ENCODE results near the gene ROBO3.

DNA sequence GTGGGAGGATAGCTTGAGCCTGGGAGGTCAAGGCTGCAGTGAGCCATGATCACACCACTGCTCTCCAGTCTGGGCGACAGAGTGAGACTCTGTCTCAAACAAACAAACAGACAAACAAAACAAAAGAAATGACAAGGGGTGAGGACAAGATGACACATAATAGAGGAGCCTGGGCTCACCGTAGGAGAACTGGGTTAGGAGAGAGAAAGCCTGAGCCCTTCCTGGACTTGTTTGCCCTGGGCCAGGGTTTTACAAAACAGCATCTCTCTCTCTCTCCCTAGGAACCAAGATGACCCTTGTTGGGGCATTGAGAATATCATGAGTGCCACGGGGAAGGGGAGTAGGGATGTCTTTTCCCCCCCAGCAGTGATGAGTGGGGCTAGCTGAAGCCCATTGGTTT is 15.7 kb downstream of the ROBO3 start:
- TF ChIP-seq CTCF (IDR thresholded peaks at IDR 0.05 in 8 of 11, conservative IDR thresholded peaks at IDR 0.05 in 3 of 11) (no peak), POLR2A (IDR thresholded peaks at IDR 0.05) (no peak)

Data from spleen (tissue), 7 donors.